NAMALWA (cell line): ENCODE data around the gene SRF.

Experiments used
- DNase-seq: peaks from one replicate; pipeline ENCODE4 v3.0.0-alpha.2; 2015; ENCODE audit warnings: low spot score

Gene SRF

GRCh38 chr6:43147691-43148477 lies 23.2 kb upstream of the SRF start:
- DNase-seq = no peak

- DNase-seq = no peak
Observed at GRCh38 chr6:43149265-43149664, 21.8 kb upstream of the SRF start.

- DNase-seq = no peak
Observed at GRCh38 chr6:43150051-43150751, 20.9 kb upstream of the SRF start.

- DNase-seq = no peak
Observed at GRCh38 chr6:43159599-43159998, 11.5 kb upstream of the SRF start.

- DNase-seq = no peak
Observed at GRCh38 chr6:43163899-43164298, 7.2 kb upstream of the SRF start.

- no peak for DNase-seq
Observed at GRCh38 chr6:43170417-43170930, 595 bp upstream of the SRF start.

GRCh38 chr6:43171707-43172103 lies 636 bp downstream of the SRF start:
- no peak for DNase-seq

- peak; percentile 53 for DNase-seq
Observed at GRCh38 chr6:43172104-43173007, 1.3 kb downstream of the SRF start.

GRCh38 chr6:43173591-43174262 lies 2.7 kb downstream of the SRF start:
- DNase-seq = peak; percentile 38

- DNase-seq = peak; percentile 98
Observed at GRCh38 chr6:43174263-43175112, 3.4 kb downstream of the SRF start.

- DNase-seq = no peak
Observed at GRCh38 chr6:43175676-43176422, 4.8 kb downstream of the SRF start.

GRCh38 chr6:43176423-43176786 lies 5.3 kb downstream of the SRF start:
- DNase-seq = no peak

GRCh38 chr6:43178150-43178549 lies 7.1 kb downstream of the SRF start:
- no peak for DNase-seq

GRCh38 chr6:43178951-43179830 lies 8.1 kb downstream of the SRF start:
- DNase-seq = no peak

GRCh38 chr6:43180058-43180457 lies 9.0 kb downstream of the SRF start:
- DNase-seq = no peak

- DNase-seq = peak; percentile 24
Observed at GRCh38 chr6:43180985-43181384, 9.9 kb downstream of the SRF start.

- DNase-seq = no peak
Observed at GRCh38 chr6:43181621-43181941, 10.5 kb downstream of the SRF start.

GRCh38 chr6:43181942-43182860 lies 11.1 kb downstream of the SRF start, which contains the start of gene CUL9:
Gene CUL9 (plus strand): TSS chr6:43182196. CDS start chr6:43184311, 2,115 bp downstream.
- DNase-seq = peak; percentile 75
